Right renal pelvis (tissue), 4 donors: ENCODE measurements around the gene PRSS1. TPM values are rescaled to one million over a fixed set of nuclear protein-coding genes. Genes with fewer than 3 reads are reported as not detected.
"Not testable (repeated sequence)": the region's sequence is repeated elsewhere in the genome, so short reads cannot be mapped to it uniquely, and the experiment has no call there.

Experiments used
- DNase-seq, 4 donors: peaks; one replicate each; pipeline ENCODE4 v3.0.0-alpha.2; 2013; ENCODE audit warnings: low read depth in 4 of 4, low spot score in 3 of 4, missing footprints in 1 of 4
- polyA plus RNA-seq, 4 donors: library from polyadenylated mRNA; unstranded; fragments of 120-200 nt; gene quantifications; one replicate each; pipeline ENCODE4 v1.2.1, GENCODE V29; 2013; ENCODE audit not compliant: insufficient read length in 4 of 4

Gene PRSS1
- not detected for polyA plus RNA-seq

DNA sequence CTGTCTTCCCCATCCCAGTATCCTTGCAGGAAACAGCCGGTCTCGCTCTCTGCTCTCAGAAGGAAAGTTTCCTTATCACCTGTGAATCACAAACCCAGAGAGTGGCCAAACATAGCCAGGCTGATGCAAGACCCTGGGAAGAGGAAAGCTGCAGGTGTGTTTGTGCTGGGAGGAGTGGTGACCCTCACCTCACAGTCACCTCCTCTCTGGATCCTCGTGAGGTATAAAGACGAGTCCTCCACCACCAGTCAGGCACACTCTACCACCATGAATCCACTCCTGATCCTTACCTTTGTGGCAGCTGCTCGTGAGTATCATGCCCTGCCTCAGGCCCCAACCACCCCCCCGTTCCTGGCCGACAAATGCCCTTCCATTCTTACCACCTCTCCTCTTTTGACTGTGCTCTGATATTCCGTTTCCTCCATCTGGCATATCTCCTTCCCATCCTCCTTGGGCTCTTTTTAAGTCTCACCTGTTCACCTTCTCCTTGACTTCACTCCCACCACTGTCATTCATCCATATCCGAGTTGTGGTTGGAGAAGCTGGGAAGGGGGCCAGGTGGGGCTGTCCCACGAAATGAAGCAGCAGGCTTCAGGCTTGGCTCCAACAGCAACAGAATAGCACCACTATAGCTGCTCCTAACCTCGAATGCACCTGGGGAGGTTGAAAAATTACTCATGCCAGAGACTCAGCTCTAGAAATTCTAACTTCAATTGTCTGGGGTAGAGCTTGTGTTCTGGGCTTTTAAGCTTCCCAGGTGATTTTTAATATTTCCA is at the start of gene PRSS1:
TSS of gene PRSS1 (plus strand) at position 255 of the 776 bp plus-strand sequence. CDS start at position 268, 13 bp downstream.
- DNase-seq, result no peak

DNA sequence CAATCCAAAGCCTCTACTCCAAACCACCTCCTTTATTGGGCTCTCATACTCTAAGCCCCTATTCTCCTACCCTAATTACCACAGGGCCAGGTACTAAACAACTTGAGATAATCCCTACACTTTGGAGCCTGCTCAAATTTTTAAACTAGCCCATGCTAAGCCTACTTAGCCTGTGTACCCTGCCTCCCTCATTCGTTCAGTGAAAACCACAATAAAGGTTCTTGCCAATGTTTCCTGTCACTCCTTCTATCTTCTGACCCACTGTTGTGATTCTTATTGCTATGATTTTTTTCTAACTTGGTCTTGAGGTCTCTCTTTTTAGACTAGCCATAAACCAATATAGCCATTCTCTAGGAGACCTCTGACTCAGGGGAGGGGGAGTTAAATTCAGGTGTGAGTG is 48.3 kb upstream of the PRSS1 start:
- DNase-seq, result not testable (repeated sequence)

DNA sequence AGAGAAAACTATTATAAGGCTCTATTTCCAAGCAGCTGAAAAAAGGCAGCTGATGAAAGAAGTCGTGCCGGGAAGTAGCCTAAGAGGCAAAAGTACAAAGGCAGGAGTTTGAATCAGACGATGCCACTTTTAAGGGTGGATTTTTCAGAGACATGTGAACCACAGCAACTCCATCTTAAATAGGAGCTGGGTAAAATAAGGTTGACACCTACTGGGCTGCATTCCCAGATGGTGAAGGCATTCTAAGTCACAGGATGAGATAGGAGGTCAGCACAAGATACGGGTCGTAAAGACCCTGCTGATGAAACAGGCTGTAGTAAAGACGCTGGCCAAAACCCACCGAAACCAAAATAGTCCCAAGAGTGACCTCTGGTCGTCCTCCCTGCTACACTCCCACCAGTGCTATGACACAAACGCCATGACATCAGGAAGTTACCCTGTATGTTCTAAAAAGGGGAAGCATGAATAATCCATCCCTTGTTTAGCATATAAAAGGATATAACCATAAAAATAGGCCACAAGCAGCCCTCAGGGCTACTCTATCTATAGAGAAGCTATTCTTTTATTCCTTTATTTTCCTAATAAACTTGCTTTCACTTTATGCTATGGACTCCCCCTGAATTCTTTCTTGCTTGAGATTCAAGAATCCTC is 45.5 kb upstream of the PRSS1 start:
- no peak for DNase-seq

DNA sequence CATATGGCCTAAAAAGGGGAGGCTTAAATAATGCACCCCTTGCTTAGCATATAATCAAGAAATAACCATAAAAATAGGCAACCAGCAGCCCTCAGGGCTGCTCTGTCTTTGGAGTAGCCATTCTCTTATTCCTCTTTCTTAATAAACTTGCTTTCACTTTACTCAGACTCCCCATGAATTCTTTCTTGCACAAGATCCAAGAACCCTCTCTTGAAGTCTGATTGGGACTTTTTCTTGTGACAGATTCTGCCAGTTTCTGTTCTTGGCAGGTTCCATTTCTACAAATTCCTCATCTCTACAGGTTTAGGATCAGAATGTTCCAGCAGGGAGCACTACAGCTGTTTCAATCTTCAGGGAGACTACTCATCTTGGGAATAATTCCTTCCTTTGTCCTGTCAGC is 40.5 kb upstream of the PRSS1 start:
- not testable (repeated sequence) for DNase-seq

DNA sequence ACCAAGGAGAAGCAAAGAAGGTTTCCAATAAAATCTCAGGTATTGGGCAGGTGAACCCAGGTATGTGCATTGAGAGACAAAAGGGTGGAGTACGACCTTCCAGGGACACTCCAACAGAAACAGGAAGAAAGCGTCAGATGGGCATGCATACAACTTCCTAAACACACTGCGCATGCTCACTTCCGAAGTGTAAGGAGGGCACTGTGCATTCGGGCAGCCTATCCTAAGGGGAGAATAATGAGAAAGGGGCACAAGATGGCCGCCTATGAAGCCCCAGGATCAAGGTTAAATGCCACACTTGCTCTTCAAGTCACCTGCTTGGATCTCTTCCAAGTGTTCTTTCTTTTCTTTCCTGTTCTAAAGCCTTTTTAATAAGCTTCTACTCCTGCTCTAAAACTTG is 39.4 kb upstream of the PRSS1 start:
- no peak for DNase-seq

DNA sequence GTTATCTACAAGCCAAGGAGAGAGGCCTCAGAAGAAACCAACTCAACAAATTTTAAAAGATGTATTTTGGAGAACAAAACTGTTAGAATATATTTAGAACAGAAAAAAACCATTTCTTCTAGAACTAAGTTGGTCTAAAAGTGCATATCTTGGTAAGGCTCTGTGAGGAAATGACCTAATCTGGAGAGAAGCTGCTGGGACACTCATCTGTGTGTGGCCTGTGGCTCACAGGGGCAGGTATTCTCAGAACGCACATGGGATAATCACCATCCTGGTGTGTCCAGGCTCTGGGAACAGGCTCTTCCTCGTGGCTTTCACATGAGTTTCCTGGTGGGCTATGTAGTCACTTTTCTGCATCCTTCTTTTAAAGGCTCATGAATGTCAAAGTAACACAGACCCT is 38.1 kb upstream of the PRSS1 start:
- DNase-seq, result no peak

DNA sequence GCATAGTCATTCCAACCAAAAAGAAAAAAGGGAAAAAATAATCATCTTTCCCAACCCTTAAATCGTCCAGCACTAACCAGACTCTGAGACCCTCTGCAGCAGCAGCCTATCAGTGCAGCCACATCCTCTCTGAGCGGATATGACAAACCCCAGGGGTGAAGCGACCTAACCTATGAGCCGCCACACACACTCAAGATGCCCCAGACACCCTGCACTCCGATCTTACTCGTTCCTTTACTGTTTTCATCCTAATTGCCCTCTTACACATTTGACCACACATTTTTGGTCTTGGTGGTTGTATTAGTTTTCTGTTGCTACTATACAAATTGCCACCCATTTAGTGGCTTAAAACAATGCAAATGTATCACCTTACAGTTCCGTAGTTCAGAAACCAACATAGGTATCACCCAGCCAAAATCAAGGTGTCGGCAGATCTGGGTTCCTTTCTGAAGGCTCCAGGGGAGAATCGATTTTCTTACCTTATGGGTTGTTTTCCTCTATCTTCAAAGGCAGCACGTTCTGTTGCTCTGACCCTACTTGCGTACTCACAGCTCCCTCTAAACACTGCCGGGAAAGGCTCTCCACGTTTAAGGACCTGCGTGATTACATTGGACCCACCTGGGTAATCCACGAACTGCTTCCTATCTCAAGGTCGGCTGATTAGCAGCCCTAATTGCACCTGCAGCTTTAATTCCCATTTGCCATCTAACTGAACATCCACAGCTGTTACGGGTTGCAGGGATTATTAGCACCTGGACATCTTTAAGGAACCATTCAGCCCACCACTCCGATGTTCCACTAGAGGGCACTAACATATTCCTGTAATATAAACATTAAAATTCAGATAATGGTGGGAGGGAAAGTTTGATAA is 37.3 kb upstream of the PRSS1 start:
- DNase-seq, result no peak

DNA sequence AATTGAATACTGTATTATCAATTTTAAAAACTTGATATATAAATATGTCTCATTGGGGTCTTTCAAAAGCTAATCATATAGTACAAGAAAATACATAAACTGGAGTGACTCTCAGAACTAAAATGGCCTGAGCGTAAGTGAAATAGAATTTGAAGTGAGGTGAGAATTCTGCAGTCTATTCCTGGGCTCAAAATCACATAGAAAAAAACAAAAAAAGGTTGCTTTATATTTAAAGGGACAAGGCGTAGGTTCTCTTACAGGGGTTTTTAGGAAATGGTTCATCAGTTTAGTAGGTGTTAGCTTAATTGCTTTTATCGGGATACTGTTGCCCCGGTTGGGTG is 36.7 kb upstream of the PRSS1 start:
- DNase-seq, result no peak

DNA sequence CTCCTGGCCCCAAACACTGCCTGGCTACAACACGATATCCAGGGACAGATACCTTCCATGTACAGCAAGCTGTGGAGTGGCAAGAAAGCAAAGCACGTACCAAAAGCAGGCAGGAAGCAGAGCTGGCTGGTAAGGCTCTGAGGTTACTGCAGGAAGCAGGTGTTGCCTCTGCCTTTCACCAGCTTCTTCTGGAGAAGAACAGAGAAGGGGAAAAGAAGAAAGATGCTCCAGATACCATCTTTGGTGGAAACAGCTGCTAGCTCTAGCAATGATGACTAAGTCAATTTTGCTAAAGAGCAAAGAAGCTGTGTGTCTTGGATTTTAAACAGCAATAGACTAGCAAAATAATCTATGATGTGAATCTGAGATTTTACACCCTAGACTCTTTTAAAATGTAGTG is 34.9 kb upstream of the PRSS1 start:
- DNase-seq, result no peak

DNA sequence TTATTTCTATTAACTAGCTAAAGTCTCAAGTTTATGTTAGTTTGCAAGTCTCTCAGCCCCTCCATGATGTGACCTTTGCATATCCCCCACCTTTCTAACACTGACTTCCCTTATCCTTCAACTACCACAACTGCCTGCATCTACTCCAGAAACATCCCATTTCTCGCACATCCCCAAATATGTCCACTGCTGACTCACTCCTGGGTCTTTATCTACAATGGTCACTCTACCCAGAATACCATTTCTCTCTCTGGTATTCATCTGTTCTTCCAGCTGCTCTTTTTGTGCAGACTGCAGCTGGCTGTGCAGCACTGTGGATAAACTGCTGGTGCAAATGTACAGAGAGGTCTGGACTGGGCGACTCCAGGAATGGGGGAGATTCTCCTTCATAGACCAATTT is 32.7 kb upstream of the PRSS1 start:
- no peak for DNase-seq

DNA sequence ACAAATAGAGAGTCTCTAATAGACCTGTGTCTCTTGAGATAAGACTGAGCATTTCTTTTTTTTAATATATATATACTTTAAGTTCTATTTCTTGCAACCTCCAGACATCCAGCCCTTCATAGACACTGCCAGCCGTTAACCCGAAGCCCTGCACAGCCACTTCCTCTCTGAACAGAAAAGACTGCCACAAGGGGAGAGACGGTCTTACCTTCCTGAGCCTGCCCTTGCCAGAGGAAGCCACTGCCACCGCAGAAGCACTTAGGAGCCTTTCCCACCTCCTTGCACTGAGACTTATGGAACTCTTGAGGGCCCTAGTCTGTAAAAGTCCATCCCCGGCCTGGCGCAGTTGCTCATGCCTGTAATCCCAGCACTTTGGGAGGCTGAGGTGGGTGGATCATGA is 31.8 kb upstream of the PRSS1 start:
- no peak for DNase-seq

DNA sequence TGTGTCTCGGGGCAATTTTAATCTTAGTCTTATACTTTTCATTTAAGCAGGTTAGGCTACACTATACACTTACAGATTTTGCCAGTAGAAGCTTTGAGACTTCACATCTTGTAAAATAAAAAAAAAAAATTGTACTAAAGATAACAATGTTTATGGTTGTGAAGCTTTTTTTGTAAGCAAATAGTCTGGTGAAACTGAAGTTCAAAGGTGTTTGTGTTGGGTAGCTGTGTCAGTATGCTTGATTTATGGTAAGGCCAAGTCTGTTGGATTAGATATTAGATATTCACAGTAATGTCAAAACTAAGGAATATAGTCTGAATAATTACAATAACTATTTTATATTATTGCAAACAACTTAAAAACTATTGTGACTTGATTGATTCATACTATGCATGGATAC is 31.0 kb upstream of the PRSS1 start:
- no peak for DNase-seq

DNA sequence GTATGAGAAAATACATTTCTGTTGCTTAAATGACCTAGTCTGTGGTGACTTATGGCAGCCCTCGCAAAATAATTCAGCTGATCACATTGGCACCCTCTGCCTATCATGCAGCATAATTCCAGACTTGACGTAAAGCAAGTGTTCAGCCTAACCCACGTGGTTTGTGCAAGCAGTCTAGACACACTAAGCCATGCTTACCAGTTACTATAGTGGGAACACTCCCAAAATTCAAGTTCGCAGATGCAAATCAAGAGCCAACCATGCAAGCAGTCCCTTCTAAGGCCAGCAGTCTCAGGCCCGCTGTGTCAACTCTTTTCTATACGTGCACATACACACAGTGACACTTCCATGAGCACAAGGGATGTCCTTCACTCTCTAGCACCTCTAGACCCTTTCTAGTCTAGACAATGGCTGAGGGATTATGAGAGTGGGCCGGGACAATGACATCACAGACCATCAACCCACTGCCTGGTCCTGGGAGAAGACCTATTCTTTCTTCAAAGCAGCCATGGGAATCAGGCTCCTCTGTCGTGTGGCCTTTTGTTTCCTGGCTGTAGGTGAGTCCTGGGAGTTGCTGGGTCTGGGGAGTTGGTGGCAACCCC is 29.0 kb upstream of the PRSS1 start:
- no peak for DNase-seq

DNA sequence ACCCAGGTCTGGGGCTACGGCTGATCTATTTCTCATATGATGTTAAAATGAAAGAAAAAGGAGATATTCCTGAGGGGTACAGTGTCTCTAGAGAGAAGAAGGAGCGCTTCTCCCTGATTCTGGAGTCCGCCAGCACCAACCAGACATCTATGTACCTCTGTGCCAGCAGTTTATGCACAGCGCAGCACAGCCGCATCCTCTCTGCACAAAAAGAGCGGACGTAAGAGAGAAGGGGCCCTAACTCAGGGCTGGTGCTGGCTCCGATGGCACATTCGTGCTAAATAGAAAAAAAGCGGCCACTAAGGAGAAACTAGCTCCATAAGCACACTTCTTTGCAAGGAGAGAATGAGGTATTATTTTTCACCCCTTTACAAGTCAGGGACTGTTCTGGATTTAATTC is 28.3 kb upstream of the PRSS1 start:
- DNase-seq, result no peak

DNA sequence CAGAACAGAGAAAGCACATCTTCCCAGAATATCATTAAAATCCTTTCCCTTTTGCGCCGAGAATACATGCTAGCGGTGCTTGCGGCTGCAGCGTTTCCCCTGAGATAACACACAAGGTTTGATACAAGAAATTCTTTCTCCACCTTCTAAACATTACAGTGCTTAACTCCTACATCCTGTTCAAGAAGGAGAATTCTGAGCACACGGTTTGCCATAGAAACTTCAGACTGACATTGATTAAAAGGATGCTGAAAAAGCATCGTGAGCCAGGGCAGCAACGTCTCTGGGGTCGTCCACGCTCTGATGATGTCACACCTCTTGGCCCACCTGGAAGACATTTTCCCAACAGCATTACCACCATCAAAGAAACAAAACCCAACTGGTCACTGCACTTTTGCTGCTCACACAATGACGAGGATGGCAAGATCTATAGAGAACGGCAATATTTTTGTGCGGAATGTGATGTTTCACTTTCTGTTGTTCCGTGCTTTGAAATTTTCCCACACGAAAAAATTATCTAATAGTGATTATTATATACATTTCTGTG is 27.0 kb upstream of the PRSS1 start:
- no peak for DNase-seq

DNA sequence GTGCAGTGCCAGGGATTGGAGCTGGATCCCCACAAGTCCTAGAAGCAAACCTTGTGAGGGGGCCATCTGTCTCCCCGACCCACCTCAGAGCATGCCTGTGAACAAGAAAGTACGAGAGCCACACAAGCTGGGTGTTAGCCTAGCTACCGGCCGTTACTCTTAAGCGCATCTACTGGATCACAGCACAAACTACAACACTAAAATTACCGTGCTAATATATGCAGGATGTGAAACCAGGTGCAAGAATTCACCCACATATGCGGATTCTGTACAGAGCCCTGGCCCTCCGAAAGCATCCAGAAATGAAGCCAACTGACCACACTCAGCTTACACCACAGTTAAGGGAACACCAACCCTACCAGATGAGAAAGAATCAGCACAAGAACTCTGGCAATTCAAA is 16.0 kb upstream of the PRSS1 start:
- DNase-seq, result no peak

DNA sequence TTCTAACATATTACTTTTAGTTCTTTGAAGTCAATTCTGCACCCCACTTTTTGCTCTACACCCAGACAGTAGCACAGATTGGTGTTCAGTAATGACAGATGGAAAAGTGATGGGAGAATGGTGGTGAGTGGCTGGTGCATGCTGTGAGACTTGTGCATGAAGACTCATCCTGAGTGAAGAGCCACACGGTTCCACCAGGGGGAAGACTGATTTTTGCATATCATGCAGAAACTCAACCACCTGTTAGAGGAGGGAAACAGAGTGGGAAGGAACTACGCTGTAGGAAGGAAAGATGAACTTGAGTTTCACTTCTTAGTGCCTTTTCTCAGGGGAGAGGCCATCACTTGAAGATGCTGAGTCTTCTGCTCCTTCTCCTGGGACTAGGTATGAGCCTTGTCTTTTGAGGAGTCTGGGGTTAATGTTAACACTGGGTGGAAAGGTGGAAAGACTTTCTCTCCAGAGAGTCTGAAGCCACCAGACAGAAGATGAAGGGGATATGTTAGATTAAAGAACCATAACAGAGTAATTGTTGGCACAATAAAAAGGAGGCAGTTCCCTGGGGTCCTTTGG is 9.3 kb upstream of the PRSS1 start:
- no peak for DNase-seq

DNA sequence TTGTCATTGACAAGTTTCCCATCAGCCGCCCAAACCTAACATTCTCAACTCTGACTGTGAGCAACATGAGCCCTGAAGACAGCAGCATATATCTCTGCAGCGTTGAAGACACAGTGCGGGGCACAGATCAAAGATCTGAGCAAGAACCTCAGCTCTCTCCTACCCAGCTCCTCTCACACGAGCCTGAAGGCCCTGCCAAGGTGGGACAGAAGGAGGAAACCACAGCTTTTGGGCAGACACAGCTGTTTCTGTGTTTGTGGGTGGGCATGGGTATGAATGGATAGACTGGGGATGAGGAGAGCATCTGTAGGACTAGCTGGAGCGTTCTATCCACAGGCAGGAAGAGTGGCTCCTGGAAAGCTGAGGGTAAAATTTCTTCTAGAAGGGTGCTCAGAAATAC is 8.5 kb upstream of the PRSS1 start:
- no peak for DNase-seq

DNA sequence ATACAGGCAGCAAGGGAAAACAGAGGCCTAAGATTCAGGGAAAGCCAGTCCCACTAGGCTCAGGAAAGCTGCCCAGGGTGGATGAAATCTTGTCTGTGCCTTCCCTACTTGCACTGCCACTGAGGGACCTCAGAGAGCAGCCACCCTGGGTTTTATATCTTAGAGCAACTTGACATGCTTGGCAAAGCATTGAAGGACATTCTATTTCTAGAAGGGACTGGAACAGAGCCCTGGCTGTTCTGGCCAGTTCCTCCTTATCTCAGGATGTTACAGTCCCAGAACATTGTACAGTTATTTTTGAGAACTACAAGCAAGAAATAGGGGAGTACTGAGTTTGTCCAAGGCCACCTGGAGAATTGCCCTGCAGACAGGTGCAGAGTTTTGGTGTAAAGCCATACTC is 7.3 kb upstream of the PRSS1 start:
- DNase-seq, result not testable (repeated sequence)

DNA sequence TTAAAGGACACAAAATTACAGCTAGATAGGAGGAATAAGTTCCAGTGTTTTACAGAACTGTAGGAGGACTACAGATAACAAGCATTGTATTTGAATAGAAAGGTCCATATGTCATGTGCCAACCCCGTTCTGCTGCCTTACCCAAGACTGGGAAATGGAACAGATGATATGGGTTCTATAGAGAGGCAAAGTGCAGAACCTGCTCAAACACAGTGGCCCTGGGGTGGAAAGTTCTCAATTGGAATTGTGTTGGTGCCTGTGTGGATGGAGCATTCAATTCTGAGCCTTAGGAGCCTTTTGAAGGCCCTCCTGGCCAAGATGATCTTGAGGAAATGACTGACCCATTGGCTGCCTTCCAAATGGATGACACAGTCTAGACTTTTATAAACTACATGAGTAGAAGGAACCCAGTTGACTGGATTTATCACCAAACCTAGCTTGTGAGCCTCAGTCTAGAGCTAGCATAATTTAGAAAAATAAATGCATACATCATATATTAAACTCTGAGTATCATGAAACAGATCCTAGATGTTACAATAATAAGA is 4.1 kb upstream of the PRSS1 start:
- no peak for DNase-seq
